Cerebellar nuclear complex (tissue), 1 donor: ENCODE measurements around the gene SCN7A.
"Not testable (repeated sequence)": the region's sequence is repeated elsewhere in the genome, so short reads cannot be mapped to it uniquely, and the experiment has no call there.

ENCODE experiments used
- DNase-seq, 2 experiments: peaks; one replicate each; lab custom pipeline; 2025; lab: John Stamatoyannopoulos, UW

The SCN7A gene

DNA sequence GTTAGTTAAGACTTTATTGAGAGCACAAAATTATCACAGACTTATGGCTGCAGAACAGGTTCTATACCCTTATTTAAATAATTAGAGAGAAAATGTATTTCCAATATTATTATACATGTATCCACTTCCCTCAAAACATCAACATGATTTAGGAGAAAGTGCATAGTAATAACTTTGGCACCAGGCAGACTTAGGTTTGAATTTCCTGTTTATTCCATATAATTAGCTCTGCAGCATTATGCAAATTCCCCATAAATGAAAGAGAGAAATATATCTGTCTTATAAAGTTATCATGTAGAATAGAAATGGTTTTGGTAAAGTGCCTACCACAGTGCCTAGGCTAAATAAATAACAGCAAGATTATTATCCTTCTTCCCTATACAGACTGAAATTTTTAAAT is 133.6 kb downstream of the SCN7A start:
- DNase-seq = no peak

DNA sequence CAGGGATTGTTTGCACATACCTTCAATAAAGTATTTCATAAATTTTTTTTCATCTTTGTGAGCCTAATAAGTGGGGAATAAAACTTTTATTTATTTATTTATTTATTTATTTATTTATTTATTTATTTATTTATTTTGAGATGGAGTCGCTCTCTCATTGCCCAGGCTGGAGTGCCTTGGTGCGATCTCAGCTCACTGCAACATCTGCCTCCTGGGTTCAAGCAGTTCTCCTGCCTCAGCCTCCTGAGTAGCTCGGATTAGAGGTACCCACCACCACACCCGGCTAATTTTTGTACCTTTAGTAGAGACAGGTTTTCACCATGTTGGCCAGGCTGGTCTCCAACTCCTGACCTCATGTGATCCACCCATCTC is 136.1 kb downstream of the SCN7A start:
- DNase-seq = not testable (repeated sequence)

DNA sequence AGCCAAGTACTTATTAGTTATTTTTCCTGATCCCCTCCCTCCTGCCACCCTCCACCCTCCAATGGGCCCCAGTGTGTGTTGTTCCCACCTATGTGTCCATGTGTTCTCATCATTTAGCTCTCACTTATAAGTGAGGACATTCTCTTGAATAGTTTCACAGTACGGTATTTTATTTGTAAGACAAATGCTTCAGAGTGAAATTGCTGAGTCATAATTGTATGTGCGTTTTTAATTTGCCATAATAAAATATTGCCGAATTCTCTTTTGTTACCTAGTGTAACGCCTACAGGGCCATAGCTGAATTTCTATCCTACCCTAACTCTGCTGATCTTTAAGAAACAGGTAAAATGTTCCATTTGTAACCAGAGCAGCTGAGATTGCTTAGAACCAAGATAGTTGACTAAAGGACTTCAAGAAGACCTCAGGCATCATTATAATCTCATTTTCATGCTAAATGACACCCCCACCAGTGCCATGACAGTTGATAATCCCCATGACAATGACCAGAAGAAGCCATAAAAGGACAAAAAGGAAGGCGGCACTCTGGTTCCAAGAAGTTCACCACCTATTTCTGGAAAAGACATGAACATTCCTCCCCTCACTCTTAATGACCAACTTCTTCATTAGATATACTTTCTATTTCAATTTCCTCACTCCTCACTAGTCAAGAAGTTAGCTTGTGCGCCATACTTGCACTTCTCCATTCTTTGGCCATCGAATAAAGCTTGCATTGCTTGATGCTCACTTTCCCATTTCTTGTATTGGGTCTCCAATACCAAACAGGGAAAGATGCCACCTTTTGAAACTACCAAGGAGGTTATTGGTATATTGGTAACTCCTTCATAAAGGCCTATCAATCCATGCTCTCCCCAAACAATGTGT is 136.7 kb downstream of the SCN7A start:
- DNase-seq = no peak
